ENCODE results near the gene NOL12.

DNA sequence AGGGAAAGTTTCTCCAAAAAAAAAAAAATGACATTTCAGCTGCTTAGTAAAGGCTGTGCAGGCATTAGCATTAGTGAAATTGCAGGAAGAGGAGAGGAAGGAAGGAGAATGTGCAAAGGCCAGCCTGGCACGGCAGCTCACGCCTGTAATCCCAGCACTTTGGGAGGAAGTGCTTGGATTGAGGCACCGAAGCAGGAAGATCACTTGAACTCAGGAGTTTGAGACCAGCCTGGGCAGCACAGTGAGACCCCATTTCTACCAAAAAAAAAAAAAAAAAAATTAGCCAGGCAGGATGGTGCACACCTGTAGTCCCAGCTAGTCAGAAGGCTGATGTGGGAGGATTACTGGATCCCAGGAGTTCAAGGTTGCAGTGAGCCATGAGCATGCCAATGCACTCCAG lies 18.5 kb downstream of the NOL12 start:
- TF ChIP-seq CTCF (conservative IDR thresholded peaks at IDR 0.05) (no peak), EZH2 (IDR thresholded peaks at IDR 0.05; ENCODE audit: low read depth) (no peak)
